ENCODE results near the gene CLNS1A.
"Not testable (repeated sequence)": the region's sequence is repeated elsewhere in the genome, so short reads cannot be mapped to it uniquely, and the experiment has no call there.

CLNS1A gene

DNA sequence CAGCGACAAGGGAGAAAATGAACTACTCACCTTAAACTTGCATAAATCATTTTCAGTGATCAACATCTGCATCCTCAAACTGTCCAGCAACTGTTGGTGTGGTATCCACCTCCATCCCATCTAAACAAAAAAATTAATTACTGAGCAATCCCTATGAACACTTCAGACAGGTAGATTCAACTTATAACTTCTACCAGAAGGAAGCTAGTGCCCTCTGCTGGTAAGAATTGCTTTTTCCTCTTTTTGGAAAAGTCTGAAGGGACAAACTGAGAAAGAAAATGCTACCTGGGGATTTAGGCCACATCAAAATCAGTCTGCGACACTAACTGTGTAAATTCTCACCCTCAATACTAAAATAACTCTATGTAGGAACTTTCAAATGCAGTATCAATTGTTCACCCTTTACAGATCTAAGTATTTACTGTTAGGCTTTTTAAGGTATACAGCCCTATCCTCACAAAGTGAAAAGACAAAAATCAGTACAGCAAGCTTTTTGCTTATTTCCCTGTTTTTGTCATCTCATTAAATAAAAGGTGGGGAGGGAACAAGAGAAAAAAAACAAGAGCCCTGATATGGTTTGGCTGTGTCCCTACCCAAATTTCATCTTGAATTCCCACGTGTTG lies 17.9 kb downstream of the CLNS1A start:
- DNase-seq (ENCODE audit: low read depth, low spot score) = no peak

GRCh38 chr11:77617892-77618291 lies 19.7 kb downstream of the CLNS1A start:
- DNase-seq (ENCODE audit: low read depth, low spot score) = no peak

DNA sequence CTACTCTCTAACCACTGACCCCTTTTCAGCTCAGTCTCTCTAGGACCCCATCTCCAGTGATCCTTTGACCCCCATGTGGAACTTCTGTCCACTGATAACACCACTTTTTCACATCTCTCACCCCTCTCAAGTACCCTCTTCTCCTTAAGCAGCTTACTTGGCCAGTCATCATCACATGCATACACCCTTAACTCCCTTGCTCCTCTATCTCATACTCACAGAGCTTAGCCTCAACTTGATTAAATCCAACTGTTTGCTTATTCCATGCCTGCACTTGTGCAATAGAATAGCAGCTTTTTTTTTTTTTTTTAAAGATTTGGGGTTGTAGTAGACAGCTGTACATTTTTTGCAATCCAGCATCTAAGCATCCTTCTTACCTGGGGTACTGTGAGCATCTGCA lies 25.7 kb downstream of the CLNS1A start:
- DNase-seq (ENCODE audit: low read depth, low spot score) = no peak

- DNase-seq (ENCODE audit: low read depth, low spot score) = no peak
These were observed 28.4 kb downstream of the CLNS1A start for GRCh38 chr11:77609234-77609633.

- DNase-seq (ENCODE audit: low read depth, low spot score) = no peak
These were observed 33.3 kb downstream of the CLNS1A start for GRCh38 chr11:77604281-77604680.

DNA sequence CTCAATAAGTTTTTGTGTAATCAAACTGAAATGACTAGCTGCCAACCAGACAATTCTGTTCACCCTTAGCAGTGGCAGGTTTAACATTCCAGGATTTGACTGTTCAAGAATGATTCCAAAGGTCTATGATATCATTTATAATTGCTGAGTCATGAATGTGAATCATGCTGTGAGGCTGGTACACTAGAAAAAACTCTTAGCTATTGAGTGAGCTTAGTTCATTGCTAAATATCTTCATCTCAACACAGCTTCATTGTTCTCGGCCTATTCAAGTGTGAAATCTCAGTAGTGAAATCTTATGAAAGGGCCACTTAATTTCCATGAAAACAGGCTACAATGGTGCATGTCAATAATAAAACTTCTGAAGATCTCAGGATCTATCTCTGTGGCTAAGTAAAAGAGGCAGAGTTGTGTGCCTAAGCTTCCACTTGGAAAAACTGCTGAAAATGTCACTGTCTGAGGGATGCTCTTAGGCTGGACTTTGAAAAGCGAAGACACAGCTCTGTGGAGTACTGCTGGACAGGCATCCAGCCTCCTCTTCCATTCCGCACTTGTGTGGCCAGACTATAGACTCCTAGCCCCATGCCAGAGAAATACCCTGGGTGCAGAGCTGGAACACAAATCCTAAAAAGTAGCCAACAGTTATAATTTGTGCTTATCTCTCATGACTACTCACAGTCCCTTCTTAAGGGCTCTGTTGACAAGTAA lies 35.1 kb downstream of the CLNS1A start:
- no peak for DNase-seq (ENCODE audit: low read depth, low spot score)

DNA sequence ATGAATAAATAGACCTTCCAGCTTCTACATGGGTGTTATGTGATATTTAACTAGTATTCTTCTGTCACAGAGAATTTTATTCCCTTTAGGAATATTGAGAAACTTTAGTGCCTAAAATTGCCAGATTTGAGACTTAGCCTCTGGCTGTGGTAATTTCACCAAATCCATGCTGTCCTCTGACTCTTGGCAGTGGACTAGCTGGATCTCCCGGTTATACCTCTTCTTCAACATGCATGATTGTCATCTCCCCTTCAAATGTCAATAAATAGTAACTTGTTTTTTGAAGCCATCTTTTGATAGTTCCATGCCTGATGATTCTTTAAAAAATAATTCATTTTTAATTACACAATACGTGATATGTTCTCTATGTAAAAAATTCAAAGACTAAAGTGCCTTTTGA lies 39.4 kb downstream of the CLNS1A start:
- DNase-seq (ENCODE audit: low read depth, low spot score) = no peak

DNA sequence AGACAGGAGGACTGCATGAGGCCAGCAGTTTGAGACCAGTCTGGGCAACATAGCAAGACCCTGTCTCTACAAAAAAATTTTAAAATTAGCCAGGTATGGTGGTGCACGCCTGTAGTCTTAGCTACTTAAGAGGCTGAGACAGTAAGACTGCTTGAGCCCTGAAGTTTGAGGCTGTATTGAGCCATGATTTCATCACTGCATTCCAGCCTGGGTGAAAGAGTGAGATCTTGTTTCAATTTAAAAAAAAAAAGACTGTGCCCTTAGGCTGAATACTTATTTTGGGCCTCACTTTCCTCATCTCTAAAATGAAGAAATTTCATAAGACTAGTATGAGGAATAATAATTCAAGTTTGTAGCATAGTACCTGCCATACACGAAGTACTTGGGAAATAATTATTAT lies 41.0 kb downstream of the CLNS1A start:
- no peak for DNase-seq (ENCODE audit: low read depth, low spot score)

DNA sequence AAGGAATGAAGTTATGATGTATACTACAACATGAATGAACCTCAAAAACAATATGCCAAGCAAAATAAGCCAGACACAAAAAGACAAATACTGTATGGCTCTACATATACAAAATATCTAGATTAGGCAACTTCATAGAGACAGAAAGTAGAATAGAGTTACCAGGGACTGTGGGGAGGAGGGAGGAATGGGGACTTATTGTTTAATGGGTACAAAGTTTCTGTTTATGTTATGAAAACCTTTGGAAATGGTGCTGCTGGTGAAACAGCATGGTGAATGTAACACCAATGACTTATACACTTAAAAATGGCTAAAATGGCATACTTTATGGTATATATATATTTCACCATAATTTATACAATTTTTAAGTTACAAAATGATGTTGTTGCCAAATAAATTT lies 43.7 kb downstream of the CLNS1A start:
- DNase-seq (ENCODE audit: low read depth, low spot score) = no peak

GRCh38 chr11:77592727-77593126 lies 44.9 kb downstream of the CLNS1A start:
- DNase-seq (ENCODE audit: low read depth, low spot score) = no peak

DNA sequence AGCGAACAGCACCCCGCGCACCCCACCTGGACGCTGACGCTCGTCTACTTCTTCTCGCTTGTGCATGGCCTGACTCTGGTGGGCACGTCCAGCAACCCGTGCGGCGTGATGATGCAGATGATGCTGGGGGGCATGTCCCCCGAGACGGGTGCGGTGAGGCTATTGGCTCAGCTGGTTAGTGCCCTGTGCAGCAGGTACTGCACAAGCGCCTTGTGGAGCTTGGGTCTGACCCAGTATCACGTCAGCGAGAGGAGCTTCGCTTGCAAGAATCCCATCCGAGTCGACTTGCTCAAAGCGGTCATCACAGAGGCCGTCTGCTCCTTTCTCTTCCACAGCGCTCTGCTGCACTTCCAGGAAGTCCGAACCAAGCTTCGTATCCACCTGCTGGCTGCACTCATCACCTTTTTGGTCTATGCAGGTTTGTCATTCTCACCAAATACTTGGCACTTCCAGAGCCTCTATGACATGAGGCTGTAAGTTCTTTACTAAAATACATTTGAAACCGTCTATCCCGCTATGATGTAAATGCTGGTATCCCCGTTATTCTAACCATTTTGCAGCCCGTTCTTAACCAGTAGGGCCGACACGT lies 47.3 kb downstream of the CLNS1A start:
- DNase-seq (ENCODE audit: low read depth, low spot score) = no peak

DNA sequence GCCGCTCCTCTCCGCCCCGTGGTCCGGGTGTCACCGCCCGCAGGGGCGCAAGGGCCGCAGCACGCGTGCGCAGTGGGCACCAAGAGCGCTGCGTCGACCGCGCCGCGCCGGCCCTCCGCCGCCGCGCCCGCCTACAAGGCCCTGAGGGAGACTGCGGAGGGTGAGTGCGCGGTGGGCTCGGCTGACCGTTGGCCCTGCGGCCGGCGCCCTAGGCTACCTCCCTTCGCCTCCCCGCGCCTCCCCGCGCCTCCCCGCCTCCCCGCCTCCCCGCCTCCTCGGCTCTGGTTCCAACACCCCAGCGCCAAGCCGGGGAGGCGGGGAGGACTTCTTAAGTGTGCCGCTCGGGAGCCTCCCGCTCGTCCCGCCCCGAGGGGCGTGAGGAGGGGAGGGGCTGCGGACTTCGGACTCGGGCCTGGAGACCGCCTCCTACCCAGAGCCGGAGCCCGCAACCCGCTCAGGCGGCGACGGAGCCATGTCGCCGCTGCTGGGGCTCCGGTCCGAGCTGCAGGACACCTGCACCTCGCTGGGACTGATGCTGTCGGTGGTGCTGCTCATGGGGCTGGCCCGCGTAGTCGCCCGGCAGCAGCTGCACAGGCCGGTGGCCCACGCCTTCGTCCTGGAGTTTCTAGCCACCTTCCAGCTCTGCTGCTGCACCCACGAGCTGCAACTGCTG lies 47.9 kb downstream of the CLNS1A start, which contains the start of gene AQP11:
AQP11 (plus strand) TSS at position 433 of the 673 bp plus-strand sequence; CDS start at position 473, 40 bp downstream.
- peak; percentile 66 for DNase-seq (ENCODE audit: low read depth, low spot score)

- DNase-seq (ENCODE audit: low read depth, low spot score) = no peak
These were observed 48.4 kb downstream of the CLNS1A start for GRCh38 chr11:77589181-77589520.

DNA sequence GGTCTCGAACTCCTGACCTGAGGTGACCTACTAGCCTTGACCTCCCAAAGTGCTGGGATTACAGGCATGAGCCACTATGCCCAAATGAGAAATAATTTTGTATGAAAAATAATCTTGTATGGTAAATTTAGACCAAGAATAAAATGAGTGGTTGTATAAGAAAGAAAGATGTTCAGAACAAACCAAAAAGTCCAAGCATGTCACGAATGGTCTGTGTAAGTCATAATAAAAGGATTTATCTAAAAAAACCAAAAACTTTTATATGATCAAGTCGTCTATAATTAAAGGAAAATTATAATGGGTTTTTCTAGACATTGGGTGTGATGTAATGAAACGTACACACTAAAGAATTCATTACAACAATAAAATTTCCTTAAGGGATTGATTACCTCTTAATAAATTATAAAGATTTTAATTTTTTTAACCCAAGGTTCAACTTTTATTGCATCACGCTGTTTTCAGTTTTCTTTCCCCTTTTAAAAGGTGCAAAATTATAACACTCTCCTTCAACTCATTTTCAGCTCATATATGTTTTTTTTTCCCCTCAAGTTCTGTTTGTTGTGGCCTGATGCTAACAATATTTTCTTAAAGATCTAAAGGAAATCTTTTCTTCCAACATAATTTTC lies 56.8 kb downstream of the CLNS1A start:
- no peak for DNase-seq (ENCODE audit: low read depth, low spot score)

DNA sequence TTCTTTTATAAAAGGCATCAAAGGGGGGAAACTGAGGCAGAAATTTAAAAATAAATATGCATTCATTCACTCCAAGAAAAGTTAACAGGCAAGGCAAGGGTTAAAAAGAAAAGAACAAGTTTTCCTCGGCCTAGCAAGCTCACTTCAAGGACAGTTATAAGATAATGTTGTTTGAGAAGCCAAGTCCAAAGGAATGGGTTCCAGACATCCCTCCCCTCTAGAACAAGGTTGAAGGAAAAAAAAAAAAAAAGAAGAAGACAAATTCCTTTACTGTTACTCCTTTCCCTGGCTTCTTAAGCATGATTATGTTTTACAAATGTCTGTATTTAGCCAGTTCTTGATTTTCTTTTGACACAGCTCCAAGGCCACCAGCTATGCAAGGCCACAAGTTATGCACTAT lies 62.2 kb downstream of the CLNS1A start:
- DNase-seq (ENCODE audit: low read depth, low spot score) = not testable (repeated sequence)

- not testable (repeated sequence) for DNase-seq (ENCODE audit: low read depth, low spot score)
These were observed 66.7 kb downstream of the CLNS1A start for GRCh38 chr11:77570896-77571295.

- DNase-seq (ENCODE audit: low read depth, low spot score) = no peak
These were observed 67.9 kb downstream of the CLNS1A start for GRCh38 chr11:77569676-77570070.

GRCh38 chr11:77568916-77569675 lies 68.5 kb downstream of the CLNS1A start:
- DNase-seq (ENCODE audit: low read depth, low spot score) = no peak

DNA sequence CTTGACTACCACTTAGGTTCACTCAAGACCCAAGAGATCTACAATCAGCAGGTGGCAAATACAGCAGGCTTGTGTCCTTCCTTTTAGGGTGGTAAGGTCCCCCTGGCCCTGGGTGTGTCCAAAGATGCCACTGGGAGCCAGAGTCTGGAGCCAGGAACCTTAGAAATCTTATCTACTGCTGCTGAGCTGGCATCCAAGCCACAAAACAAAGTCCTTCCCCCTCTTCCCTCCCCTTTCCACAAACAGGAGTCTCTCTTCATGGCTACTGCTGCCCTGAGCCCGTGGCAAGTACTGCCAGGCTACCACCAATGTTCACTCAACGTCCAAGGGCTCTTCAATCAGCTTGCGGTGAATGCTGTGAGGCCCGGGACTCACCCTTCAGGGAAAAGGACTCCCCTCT lies 69.3 kb downstream of the CLNS1A start:
- DNase-seq (ENCODE audit: low read depth, low spot score) = no peak
